NOMO-1 (cell line): ENCODE results near the gene BRINP3.
"Not testable (repeated sequence)": the region's sequence is repeated elsewhere in the genome, so short reads cannot be mapped to it uniquely, and the experiment has no call there.

Experiments
- DNase-seq, 2 experiments: peaks; one replicate each; lab custom pipeline; 2025; ENCODE audit not compliant: unreplicated experiment in 2 of 2; lab: John Stamatoyannopoulos, UW

The BRINP3 gene

DNA sequence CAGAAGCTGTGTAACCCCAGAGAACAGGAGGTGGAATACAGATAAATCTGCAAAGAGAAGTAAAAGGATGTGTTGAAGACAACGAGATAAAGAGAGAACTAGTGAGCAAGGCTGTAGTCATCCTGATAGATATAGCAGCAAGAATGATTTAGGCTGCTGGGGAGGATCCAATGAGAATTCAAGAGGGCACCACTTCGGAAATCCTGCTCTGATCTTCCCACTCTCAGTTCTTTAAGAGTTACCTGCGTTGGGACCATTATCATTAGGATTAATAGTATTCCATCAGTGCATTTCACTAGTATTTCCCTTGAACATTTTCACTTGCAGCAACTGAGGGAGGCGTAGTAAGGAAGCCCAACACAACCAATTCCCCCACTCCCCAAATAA is at the start of gene BRINP3:
BRINP3 (minus strand) TSS at position 103 of the 387 bp plus-strand sequence.
- no peak for DNase-seq

DNA sequence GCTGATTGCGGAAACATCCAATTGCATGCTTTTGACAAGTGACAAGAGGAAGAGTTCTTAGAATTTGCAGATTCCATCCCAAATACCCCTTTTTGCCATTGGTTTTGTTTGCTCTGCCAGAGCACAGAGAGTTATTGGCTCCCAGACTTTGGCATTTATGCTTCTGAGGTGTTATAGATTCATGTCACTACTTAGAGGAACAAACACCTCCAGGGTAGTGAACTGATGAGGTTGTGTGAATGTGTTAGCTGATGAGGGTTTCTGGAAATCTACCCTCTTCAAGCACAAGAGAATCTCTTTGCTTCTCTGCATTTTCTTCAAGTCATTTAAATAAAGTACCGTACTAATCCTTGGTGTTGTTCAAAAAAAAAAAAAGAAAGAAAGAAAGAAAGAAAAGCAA is 33.9 kb upstream of the BRINP3 start:
- DNase-seq = no peak

- no peak for DNase-seq
These were observed 29.7 kb upstream of the BRINP3 start for GRCh38 chr1:190507357-190507756.

DNA sequence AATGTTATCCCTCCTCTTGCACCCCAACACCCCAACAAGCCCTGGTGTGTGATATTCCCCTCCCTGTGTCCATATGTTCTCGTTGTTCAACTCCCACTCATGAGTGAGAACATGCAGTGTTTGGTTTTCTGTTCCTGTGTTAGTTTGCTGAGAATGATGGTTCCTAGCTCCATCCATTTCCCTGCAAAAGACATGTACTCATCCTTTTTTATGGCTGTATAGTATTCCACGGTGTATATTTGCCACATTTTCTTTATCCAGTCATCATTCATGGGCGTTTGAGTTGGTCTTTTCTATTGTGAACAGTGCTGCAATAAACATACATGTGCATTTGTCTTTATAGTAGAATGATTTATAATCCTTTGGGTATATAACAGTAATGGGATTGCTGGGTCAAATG is 26.9 kb upstream of the BRINP3 start:
- not testable (repeated sequence) for DNase-seq

DNA sequence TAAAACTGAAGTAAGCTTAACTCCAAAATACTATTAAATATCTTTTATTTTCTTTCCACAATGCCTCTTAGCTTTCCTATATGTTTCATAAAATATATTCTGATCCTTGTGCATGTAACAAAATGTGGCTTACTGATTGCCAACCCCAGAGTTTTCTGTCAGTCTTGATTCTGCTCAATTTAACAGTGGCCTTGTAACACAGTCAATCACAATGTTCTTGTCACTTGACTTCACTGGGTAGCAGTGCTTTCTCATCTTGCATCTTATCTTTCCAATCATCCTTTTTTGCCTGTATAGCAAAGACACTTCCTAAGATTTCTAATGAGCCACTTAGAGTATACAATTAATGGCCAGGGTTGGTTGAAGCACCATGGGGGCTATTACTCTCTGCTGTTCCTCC is 19.9 kb upstream of the BRINP3 start:
- no peak for DNase-seq

- DNase-seq = no peak
These were observed 16.8 kb upstream of the BRINP3 start for GRCh38 chr1:190494451-190494850.

DNA sequence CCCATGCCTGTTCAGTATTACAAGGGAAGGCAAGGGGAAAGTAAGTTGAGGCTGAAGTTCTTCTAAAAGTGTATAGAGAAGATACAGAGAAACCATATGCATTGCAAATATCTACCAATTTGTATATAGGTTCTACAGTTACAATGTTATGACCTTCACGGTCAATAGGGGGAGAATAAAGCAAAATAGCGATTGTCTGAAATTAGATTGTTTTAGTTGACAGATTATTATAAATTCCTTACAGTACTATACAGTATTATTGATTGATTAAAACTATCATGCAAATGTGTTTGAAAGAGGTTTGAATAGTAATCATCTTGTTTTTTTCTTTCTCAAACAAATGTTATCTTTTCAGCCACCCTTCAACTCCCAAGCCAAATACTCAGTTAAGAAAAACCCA is 13.7 kb upstream of the BRINP3 start:
- DNase-seq = no peak

DNA sequence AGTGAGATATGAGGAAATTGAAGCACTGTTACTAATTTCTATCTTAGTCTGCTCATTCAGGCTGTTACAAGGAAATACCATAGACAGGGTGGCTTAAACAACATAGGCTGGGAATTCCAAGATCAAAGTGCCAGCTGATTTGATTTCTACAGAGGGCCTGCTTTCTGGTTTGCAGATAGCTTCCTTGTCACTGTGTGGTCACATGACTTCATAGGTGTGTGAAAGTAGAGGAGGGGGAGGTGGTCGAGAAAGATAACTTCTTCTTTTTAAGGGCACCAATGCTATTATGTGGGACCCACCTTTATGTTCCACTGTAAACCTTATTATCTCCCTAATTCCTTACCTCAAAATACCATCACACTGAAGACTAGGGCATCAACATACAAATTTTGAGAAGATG is 6.4 kb upstream of the BRINP3 start:
- no peak for DNase-seq

DNA sequence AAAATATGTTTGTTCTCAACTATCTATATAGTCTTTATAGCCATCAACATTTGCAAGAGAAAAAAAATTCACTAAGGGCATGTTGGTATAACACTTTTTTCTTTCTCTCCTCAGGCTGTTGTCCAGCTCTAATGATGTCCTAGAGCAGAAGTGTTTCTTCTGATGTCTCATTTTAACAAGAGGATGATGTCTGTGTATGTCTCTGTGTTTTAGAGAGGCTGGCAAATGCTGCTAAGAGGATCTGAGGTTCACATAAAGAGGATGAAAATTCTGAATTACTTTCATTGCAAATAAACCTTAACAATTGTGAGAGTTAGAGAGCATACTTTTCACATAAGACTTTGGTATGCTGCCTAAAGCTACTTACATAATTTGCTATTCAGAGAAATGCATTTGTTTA is 2.6 kb upstream of the BRINP3 start:
- DNase-seq = no peak

DNA sequence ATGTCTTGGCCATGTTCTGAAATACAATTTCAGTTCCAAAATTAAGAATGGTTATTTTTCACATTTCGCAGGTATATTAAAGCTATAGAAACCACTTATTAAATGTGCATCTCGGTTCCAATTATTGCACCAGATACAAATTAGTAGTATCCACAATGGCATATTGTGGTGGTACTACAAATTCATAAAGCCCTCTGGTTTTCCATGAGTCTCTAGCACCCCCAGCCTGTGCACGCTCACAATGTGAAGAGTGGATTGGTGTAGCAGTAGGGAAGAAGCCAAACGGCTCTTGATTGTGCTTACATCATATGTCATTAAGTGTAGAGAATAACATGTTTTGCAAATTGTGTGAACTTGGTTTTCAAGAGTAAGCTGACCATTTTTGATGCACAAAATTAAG is 1.9 kb upstream of the BRINP3 start:
- DNase-seq = no peak

GRCh38 chr1:190479050-190479397 is 1.4 kb upstream of the BRINP3 start:
- DNase-seq = no peak

DNA sequence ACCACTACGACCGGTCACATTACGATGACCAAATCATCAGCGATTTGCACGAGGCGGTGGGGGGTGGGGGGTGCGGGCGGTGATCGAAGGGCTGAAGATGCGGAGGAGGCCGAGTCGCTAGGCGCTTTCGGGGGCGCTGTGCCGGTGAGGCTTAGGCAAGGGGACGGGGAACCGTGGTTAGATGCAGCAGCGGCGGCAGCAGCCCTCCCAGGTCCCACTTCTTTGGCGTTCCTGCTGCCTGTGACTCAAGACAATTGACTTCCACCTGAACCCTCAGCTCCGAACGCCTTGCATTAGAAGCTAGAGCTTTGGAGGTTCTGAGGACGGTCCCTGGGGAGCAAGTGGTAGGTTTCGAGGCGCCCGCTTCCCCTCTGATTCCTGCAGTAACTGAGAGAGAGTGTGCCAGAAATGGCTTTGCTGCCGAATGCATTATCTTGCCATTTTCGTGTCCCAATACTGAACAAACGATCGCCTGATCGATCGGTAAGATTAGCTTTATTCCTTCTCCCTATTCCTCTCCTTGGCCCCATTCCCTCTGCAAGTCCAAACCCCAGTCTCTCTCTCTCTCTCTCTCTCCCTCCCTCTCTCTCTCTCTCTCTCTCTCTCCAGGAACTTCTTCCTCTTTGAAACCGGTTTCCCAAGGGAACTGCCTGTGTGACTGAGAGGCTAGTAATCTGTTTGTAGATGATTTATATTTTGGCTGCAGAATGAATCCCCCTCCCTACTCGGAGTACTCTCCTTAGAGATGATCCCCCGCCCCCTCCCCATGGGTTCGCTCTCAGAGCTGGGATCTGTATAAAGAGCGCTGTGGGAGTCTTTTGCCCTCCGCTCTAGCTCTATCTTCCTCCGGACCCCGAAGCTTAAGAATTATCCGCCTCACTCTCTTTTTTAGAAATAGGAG is 735 bp upstream of the BRINP3 start:
- no peak for DNase-seq

DNA sequence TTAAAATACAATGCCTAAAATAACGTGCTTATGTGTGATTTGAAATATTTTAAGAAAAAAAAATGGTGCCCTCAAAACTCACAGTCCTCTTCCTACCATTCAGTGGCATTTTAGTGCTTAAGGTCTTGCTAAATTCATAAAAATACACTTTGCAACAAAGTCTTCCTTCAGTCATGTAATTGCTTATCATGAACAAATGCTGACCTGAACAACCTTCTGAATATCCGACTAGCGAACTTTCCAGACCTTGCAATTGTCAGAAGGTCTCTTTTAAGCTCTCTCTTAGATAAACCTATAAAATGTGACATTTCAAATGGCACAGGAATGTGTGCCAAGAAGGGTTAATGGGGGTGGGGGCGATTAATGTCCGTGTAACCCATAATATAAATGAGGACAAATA is 858 bp downstream of the BRINP3 start:
- no peak for DNase-seq

GRCh38 chr1:190476321-190476720 is 1.3 kb downstream of the BRINP3 start:
- DNase-seq = no peak

GRCh38 chr1:190475421-190476141 is 2.1 kb downstream of the BRINP3 start:
- no peak for DNase-seq

DNA sequence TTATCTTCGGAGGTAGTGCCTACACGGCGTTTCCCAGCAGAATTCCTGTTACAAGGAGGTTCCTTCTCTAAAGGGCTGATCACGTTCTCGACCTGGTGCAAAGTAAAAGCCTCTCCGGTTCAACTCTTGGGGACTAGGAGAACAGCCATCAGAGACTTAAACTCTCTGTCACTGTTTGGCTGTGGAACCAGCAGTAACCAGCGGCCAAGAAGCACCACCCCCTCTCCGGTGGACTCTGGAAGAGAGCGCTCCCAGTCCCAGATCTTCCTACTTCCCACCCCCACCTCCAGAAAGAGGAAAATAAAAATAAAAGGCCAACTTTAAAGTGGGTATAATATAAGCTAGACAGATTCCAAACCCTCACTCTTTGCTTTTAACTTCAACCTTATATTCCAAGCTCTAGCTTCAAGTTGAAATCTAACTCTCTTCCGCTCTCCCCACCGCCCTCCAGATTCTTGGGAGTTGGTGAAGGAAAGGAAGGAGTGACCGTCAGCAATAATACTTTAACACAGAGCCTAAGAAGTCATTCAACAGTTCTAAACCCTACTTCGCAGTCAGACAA is 2.9 kb downstream of the BRINP3 start:
- no peak for DNase-seq

- no peak for DNase-seq
These were observed 3.7 kb downstream of the BRINP3 start for GRCh38 chr1:190474010-190474409.

GRCh38 chr1:190472494-190472893 is 5.2 kb downstream of the BRINP3 start:
- no peak for DNase-seq

GRCh38 chr1:190472042-190472441 is 5.6 kb downstream of the BRINP3 start:
- no peak for DNase-seq

GRCh38 chr1:190464690-190465089 is 13.0 kb downstream of the BRINP3 start:
- DNase-seq = no peak

GRCh38 chr1:190456129-190456528 is 21.5 kb downstream of the BRINP3 start:
- no peak for DNase-seq

DNA sequence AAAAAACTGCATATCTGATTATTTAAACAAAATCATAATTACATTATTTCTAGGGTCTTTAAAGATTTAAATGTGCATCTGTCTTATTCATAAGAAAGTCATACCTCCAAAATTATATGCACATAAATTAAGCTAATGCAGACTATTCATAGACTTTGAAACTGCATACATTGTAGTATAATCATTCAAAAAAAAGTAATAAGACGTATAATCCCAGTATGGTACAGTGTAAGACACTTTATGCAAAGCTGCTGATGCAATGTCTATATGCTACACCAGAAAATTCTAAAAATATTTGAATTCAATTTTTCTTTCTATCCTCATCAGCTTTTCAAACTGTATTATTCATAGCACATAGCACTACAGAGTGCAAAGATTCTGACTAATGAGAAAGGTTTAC is 22.0 kb downstream of the BRINP3 start:
- no peak for DNase-seq
